ENCODE measurements around the gene HSDL2.

Gene HSDL2

GRCh38 chr9:112380102-112380824 lies at the start of gene HSDL2:
Gene HSDL2 (plus strand): TSS chr9:112380108. CDS start chr9:112380164, 56 bp downstream.
- TF ChIP-seq JUND (IDR thresholded peaks at IDR 0.05; ENCODE audit: low read depth), result no peak
- in situ Hi-C loops (cut with HindIII; ENCODE audit: low pct_unique_long_range_greater_than_20kb, low sequenced_read_pairs), result no loop called here
- DNase-seq (ENCODE audit: low read depth in 1 of 2, low spot score in 1 of 2), result no peak

GRCh38 chr9:112331674-112331952 lies 48.3 kb upstream of the HSDL2 start:
- in situ Hi-C loops (cut with HindIII; ENCODE audit: low pct_unique_long_range_greater_than_20kb, low sequenced_read_pairs), result no loop called here
- TF ChIP-seq JUND (IDR thresholded peaks at IDR 0.05; ENCODE audit: low read depth), result no peak
- DNase-seq (ENCODE audit: low read depth in 1 of 2, low spot score in 1 of 2), result no peak

- no peak for TF ChIP-seq JUND (IDR thresholded peaks at IDR 0.05; ENCODE audit: low read depth)
- DNase-seq (ENCODE audit: low read depth in 1 of 2, low spot score in 1 of 2), result no peak
- in situ Hi-C loops (cut with HindIII; ENCODE audit: low pct_unique_long_range_greater_than_20kb, low sequenced_read_pairs), result no loop called here
These were observed 47.7 kb upstream of the HSDL2 start for GRCh38 chr9:112332214-112332613.

- in situ Hi-C loops (cut with HindIII; ENCODE audit: low pct_unique_long_range_greater_than_20kb, low sequenced_read_pairs), result no loop called here
- no peak for TF ChIP-seq JUND (IDR thresholded peaks at IDR 0.05; ENCODE audit: low read depth)
- no peak for DNase-seq (ENCODE audit: low read depth in 1 of 2, low spot score in 1 of 2)
These were observed 47.3 kb upstream of the HSDL2 start for GRCh38 chr9:112332674-112332976.

GRCh38 chr9:112332977-112333638 lies 46.8 kb upstream of the HSDL2 start, which contains the start of gene PTBP3:
Gene PTBP3 (minus strand): TSS chr9:112333619. CDS start chr9:112297865, 35,754 bp downstream.
- in situ Hi-C loops (cut with HindIII; ENCODE audit: low pct_unique_long_range_greater_than_20kb, low sequenced_read_pairs), result no loop called here
- TF ChIP-seq JUND (IDR thresholded peaks at IDR 0.05; ENCODE audit: low read depth), result no peak
- DNase-seq (ENCODE audit: low read depth in 1 of 2, low spot score in 1 of 2), result peak; percentile 72 to 90

- DNase-seq (ENCODE audit: low read depth in 1 of 2, low spot score in 1 of 2), result peak; percentile 93 to 99
- no peak for TF ChIP-seq JUND (IDR thresholded peaks at IDR 0.05; ENCODE audit: low read depth)
- in situ Hi-C loops (cut with HindIII; ENCODE audit: low pct_unique_long_range_greater_than_20kb, low sequenced_read_pairs), result no loop called here
These were observed 46.1 kb upstream of the HSDL2 start for GRCh38 chr9:112333639-112334431.

GRCh38 chr9:112334432-112334841 lies 45.5 kb upstream of the HSDL2 start:
- peak in 1 of 2 experiments; percentile 46 for DNase-seq (ENCODE audit: low read depth in 1 of 2, low spot score in 1 of 2)
- TF ChIP-seq JUND (IDR thresholded peaks at IDR 0.05; ENCODE audit: low read depth), result no peak
- in situ Hi-C loops (cut with HindIII; ENCODE audit: low pct_unique_long_range_greater_than_20kb, low sequenced_read_pairs), result no loop called here

GRCh38 chr9:112337547-112337946 lies 42.4 kb upstream of the HSDL2 start:
- TF ChIP-seq JUND (IDR thresholded peaks at IDR 0.05; ENCODE audit: low read depth), result no peak
- DNase-seq (ENCODE audit: low read depth in 1 of 2, low spot score in 1 of 2), result no peak
- in situ Hi-C loops (cut with HindIII; ENCODE audit: low pct_unique_long_range_greater_than_20kb, low sequenced_read_pairs), result no loop called here

- no peak for TF ChIP-seq JUND (IDR thresholded peaks at IDR 0.05; ENCODE audit: low read depth)
- in situ Hi-C loops (cut with HindIII; ENCODE audit: low pct_unique_long_range_greater_than_20kb, low sequenced_read_pairs), result no loop called here
- DNase-seq (ENCODE audit: low read depth in 1 of 2, low spot score in 1 of 2), result no peak
These were observed 41.3 kb upstream of the HSDL2 start for GRCh38 chr9:112338561-112338960.

- TF ChIP-seq JUND (IDR thresholded peaks at IDR 0.05; ENCODE audit: low read depth), result no peak
- in situ Hi-C loops (cut with HindIII; ENCODE audit: low pct_unique_long_range_greater_than_20kb, low sequenced_read_pairs), result no loop called here
- DNase-seq (ENCODE audit: low read depth in 1 of 2, low spot score in 1 of 2), result no peak
These were observed 40.0 kb upstream of the HSDL2 start for GRCh38 chr9:112339886-112340285.

GRCh38 chr9:112341730-112342129 lies 38.2 kb upstream of the HSDL2 start:
- no peak for DNase-seq (ENCODE audit: low read depth in 1 of 2, low spot score in 1 of 2)
- in situ Hi-C loops (cut with HindIII; ENCODE audit: low pct_unique_long_range_greater_than_20kb, low sequenced_read_pairs), result no loop called here

GRCh38 chr9:112348257-112349007 lies 31.5 kb upstream of the HSDL2 start:
- in situ Hi-C loops (cut with HindIII; ENCODE audit: low pct_unique_long_range_greater_than_20kb, low sequenced_read_pairs), result no loop called here
- TF ChIP-seq JUND (IDR thresholded peaks at IDR 0.05; ENCODE audit: low read depth), result no peak
- DNase-seq (ENCODE audit: low read depth in 1 of 2, low spot score in 1 of 2), result peak in 1 of 2 experiments; percentile 81

More at GRCh38 chr9:112341730-112342129, 38.2 kb upstream of the HSDL2 start:
- TF ChIP-seq JUND (IDR thresholded peaks at IDR 0.05; ENCODE audit: low read depth), result no peak
